HAP-1 (cell line): Measurements from ENCODE around the gene MLEC.
"Not testable (repeated sequence)": the region's sequence is repeated elsewhere in the genome, so short reads cannot be mapped to it uniquely, and the experiment has no call there.

Experiments used
- DNase-seq, 2 experiments: peaks; one replicate each; pipeline ENCODE4 v3.0.0-alpha.2; 2016 to 2020; ENCODE audit warnings: low spot score in 2 of 2
- H3K27me3 ChIP-seq: fragments of 250-450 bp; sonication (Bioruptor Pico); 2 replicates; pipeline ENCODE4 v1.5.1; 2020; ENCODE audit warnings: low read depth, mild to moderate bottlenecking, moderate library complexity
- H3K36me3 ChIP-seq: fragments of 250-450 bp; sonication (Bioruptor Pico); replicated peaks from 2 replicates; pipeline ENCODE4 v1.5.1; 2020; ENCODE audit warnings: mild to moderate bottlenecking
- H3K4me1 ChIP-seq: fragments of 250-450 bp; sonication (Bioruptor Pico); 2 replicates; pipeline ENCODE4 v1.5.1; 2020; ENCODE audit warnings: mild to moderate bottlenecking
- H3K4me3 ChIP-seq: fragments of 250-450 bp; sonication (Bioruptor Pico); 2 replicates; pipeline ENCODE4 v1.5.1; 2020; ENCODE audit warnings: mild to moderate bottlenecking, moderate library complexity
- H3K9me3 ChIP-seq: fragments of 250-450 bp; sonication (Bioruptor Pico); 2 replicates; pipeline ENCODE4 v1.5.1; 2020; ENCODE audit warnings: mild to moderate bottlenecking, moderate library complexity
- in situ Hi-C: fragments of 300-500 bp; cut with MboI; formaldehyde crosslinking; loops from 3 replicates; pipeline ENCODE4 v1.14.3; 2020; ENCODE audit warnings: low sequenced_read_pairs, inconsistent platforms, mixed read lengths

The MLEC gene

GRCh38 chr12:120725151-120725658, 38.3 kb downstream of the MLEC start:
- H3K9me3 ChIP-seq = no peaks in the 10 kb centered on the region
- H3K36me3 ChIP-seq = peaks cover 61% of the 10 kb centered on the region
- peak overlapping the region; percentile 64 for H3K4me3 ChIP-seq
- H3K4me1 ChIP-seq = peaks cover 6% of the 10 kb centered on the region
- H3K27me3 ChIP-seq = no peaks in the 10 kb centered on the region
- DNase-seq = no peak
- in situ Hi-C loops = no loop called here

- Histone ChIP-seq H3K27me3 (no peaks in the 10 kb centered on the region), H3K9me3 (no peaks in the 10 kb centered on the region), H3K4me1 (peaks cover 6% of the 10 kb centered on the region), H3K36me3 (peaks cover 58% of the 10 kb centered on the region), H3K4me3 (peak within 1 kb of the TSS; percentile 64)
- in situ Hi-C loops = no loop called here
- peak; percentile 83 to 96 for DNase-seq
These were observed 38.9 kb downstream of the MLEC start, which contains the start of gene ACADS for GRCh38 chr12:120725659-120726509. Gene ACADS, plus strand, starts transcription at chr12:120725826. Its CDS starts 60 bp downstream, at chr12:120725886.

GRCh38 chr12:120726510-120726793, 39.5 kb downstream of the MLEC start:
- peaks cover 53% of the 10 kb centered on the region for H3K36me3 ChIP-seq
- no peaks in the 10 kb centered on the region for H3K9me3 ChIP-seq
- H3K4me1 ChIP-seq = peaks cover 6% of the 10 kb centered on the region
- DNase-seq = no peak
- peak overlapping the region; percentile 64 for H3K4me3 ChIP-seq
- in situ Hi-C loops = no loop called here
- no peaks in the 10 kb centered on the region for H3K27me3 ChIP-seq

- in situ Hi-C loops = no loop called here
- Histone ChIP-seq H3K4me3 (no peak overlapping the region), H3K36me3 (peaks cover 48% of the 10 kb centered on the region), H3K9me3 (no peaks in the 10 kb centered on the region), H3K27me3 (no peaks in the 10 kb centered on the region), H3K4me1 (peaks cover 6% of the 10 kb centered on the region)
- DNase-seq = no peak
These were observed 40.0 kb downstream of the MLEC start for GRCh38 chr12:120726961-120727360.

- H3K4me1 ChIP-seq, H3K9me3 ChIP-seq, DNase-seq, in situ Hi-C loops, H3K27me3 ChIP-seq, H3K4me3 ChIP-seq: not testable (repeated sequence)
- H3K36me3 ChIP-seq = peaks cover 19% of the 10 kb centered on the region
These were observed 45.2 kb downstream of the MLEC start for GRCh38 chr12:120732198-120732597.

- in situ Hi-C loops = no loop called here
- no peaks in the 10 kb centered on the region for H3K9me3 ChIP-seq
- peaks cover 9% of the 10 kb centered on the region for H3K36me3 ChIP-seq
- H3K27me3 ChIP-seq = no peaks in the 10 kb centered on the region
- no peak for DNase-seq
- no peaks in the 10 kb centered on the region for H3K4me1 ChIP-seq
- H3K4me3 ChIP-seq = no peak overlapping the region
These were observed 46.6 kb downstream of the MLEC start for GRCh38 chr12:120733574-120733973.

- Histone ChIP-seq H3K4me3 (no peak overlapping the region), H3K9me3 (no peaks in the 10 kb centered on the region), H3K27me3 (no peaks in the 10 kb centered on the region), H3K4me1 (no peaks in the 10 kb centered on the region), H3K36me3 (peaks cover 9% of the 10 kb centered on the region)
- DNase-seq = no peak
- in situ Hi-C loops = no loop called here
These were observed 47.3 kb downstream of the MLEC start for GRCh38 chr12:120734210-120734609.

- no peak overlapping the region for H3K4me3 ChIP-seq
- peaks cover 4% of the 10 kb centered on the region for H3K36me3 ChIP-seq
- H3K4me1 ChIP-seq = no peaks in the 10 kb centered on the region
- DNase-seq = no peak
- no peaks in the 10 kb centered on the region for H3K27me3 ChIP-seq
- no peaks in the 10 kb centered on the region for H3K9me3 ChIP-seq
- in situ Hi-C loops = no loop called here
These were observed 48.2 kb downstream of the MLEC start for GRCh38 chr12:120735181-120735580.

- no peaks in the 10 kb centered on the region for H3K4me1 ChIP-seq
- in situ Hi-C loops = no loop called here
- DNase-seq = no peak
These were observed 49.7 kb downstream of the MLEC start for GRCh38 chr12:120736404-120737331.

GRCh38 chr12:120737557-120738251, 50.8 kb downstream of the MLEC start:
- H3K4me3 ChIP-seq = no peak overlapping the region
- H3K9me3 ChIP-seq = no peaks in the 10 kb centered on the region
- H3K4me1 ChIP-seq = no peaks in the 10 kb centered on the region
- DNase-seq = no peak
- H3K27me3 ChIP-seq = no peaks in the 10 kb centered on the region
- H3K36me3 ChIP-seq = no peaks in the 10 kb centered on the region
- in situ Hi-C loops = no loop called here

More at GRCh38 chr12:120736404-120737331, 49.7 kb downstream of the MLEC start:
- Histone ChIP-seq H3K9me3 (no peaks in the 10 kb centered on the region), H3K4me3 (no peak overlapping the region), H3K27me3 (no peaks in the 10 kb centered on the region), H3K36me3 (no peaks in the 10 kb centered on the region)

GRCh38 chr12:120738252-120739030, 51.5 kb downstream of the MLEC start:
- Histone ChIP-seq H3K4me1 (no peaks in the 10 kb centered on the region), H3K27me3 (no peaks in the 10 kb centered on the region), H3K36me3 (no peaks in the 10 kb centered on the region), H3K4me3 (no peak overlapping the region), H3K9me3 (no peaks in the 10 kb centered on the region)
- DNase-seq = no peak
- in situ Hi-C loops = no loop called here

- in situ Hi-C loops = no loop called here
- H3K4me3 ChIP-seq = no peak overlapping the region
- no peak for DNase-seq
These were observed 52.2 kb downstream of the MLEC start for GRCh38 chr12:120739031-120739762.

More at GRCh38 chr12:120739031-120739762, 52.2 kb downstream of the MLEC start:
- Histone ChIP-seq H3K9me3 (no peaks in the 10 kb centered on the region), H3K36me3 (no peaks in the 10 kb centered on the region), H3K4me1 (no peaks in the 10 kb centered on the region), H3K27me3 (no peaks in the 10 kb centered on the region)
